Stimulated activated CD8-positive, alpha-beta memory T cell treated with anti-CD3 and anti-CD28 coated beads, Interleukin-12 subunit alpha, Interleukin-12 subunit beta, amount 100 ng/mL, for 4 hours (primary cell): Measurements from ENCODE around the gene ST7.

Experiments
- DNase-seq: peaks from one replicate; pipeline ENCODE4 v3.0.0-alpha.2; 2020; ENCODE audit warnings: low read depth

The ST7 gene

DNA sequence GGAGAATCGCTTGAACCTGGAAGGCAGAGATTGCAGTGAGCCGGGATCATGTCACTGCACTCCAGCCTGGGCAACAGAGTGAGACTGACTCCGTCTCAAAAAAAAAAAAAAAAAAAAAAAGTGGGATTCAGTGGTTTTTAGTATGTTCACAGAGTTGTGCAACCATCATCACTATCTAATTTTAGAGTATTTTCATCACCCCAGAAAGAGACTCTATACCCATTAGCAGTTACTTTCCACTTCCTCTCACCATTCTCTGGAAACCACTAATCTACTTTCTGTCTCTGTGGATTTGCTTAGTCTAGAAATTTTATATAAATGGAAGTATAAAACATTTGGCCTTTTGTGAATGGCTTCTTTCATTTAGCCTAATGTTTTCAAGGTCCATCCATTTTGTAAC, 113.4 kb downstream of the ST7 start:
- no peak for DNase-seq

DNA sequence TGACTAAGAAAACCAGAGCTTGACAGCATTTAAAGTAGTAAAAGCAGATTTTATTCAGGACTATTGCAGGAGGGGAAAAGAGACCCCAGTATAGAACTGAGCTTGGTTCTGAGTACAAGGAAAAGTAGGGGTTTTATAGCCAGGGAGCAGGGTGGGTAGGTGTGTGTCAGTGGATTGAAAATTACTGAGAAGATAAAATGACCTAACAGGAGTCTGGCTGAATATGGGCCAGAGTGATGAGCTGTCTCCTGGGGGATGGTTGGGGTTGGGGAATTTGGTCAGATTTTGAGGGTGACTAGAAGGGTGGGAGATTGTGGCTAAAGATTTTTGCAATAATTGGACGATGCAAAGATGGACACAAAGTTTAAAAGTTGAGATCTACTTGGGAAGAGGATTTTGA, 114.0 kb downstream of the ST7 start:
- DNase-seq = no peak

DNA sequence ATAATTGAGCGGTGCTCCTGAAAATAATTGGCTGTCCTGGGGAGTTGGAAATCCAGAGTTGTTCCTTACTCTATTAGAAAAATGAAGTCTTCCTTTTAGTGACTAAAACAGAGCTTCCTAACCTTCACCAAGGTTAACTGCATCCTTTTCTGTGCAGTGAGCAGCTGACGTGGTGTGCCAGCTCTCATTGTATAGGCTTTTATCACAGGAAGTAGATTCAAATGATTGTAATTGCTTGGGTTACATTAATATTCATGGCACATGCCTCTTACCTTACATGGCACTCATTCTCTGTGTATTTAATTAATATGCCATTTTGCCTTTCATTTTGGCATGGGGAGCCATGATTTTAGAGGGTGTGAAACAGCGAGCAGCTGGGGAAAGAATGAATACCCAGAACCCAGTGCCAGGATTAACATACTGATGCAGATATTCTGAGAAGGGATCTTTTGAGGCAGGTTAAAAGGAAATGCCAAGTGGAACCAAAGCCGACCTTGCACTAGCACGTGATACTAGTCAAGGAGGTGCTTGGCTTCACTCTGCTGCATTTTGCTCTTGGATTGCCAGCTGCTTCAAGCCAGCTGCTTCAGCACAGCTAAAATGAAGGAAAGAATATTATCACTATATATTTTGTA, 115.3 kb downstream of the ST7 start:
- no peak for DNase-seq

DNA sequence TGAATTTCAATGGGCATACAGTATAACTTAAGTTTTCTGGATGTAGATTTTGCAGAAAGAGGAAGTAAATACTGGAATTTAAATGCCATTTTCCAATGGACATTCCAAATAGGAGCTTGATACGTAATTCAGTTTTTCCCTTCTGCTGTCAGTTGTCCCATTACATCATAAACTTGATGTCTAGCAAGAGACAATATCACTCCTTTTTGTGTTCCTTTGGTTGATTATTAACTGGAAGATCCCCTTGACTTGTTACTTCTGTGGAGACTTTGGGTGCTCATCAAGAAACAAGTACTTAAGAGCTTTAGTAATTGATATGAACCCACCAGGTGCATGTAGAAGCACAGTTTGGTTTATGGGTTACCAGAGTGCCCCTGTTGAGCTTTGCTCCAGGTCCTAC, 116.1 kb downstream of the ST7 start:
- no peak for DNase-seq

DNA sequence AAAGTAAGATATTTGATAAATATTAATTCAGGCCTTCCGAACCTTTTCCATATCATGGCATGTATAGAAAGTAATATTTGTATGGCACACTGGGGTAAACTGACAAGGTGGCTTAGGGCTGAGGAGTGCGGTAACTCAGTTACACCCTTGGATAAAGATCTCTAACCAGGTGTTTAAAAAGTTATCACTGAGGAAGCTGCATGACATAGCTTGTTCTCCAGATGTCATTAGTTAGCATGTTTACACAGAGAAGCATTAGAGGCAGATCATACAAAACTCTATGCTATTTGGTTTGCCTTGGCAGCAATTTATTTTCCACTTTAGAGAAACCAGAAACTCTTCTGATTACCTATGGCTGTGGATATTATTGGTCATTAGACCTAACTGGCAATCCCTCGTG, 118.2 kb downstream of the ST7 start:
- no peak for DNase-seq

DNA sequence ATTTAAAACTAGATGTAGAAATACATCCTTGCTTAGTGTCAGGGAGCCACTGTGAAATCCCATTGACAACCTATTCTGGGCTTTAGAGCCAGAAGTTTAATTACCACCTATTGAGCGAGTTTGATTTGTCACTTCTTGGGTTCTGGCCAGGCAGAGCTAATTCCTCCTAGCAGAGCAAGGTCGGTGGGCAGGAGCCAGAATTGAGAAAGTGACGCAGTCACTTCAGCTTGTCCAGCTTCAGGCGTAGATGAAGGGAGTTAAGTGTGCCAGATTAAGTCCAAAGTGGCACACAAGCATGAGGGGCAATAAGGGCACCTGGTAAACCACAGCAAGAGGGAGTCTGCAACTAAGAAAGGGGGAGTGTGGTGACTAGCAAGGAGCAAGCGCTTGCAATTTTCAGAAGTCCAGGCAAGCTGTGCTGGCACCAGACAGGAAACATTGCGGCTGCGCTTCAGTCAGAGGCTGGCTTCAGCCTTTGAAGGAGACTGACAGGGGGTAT, 119.4 kb downstream of the ST7 start:
- no peak for DNase-seq

DNA sequence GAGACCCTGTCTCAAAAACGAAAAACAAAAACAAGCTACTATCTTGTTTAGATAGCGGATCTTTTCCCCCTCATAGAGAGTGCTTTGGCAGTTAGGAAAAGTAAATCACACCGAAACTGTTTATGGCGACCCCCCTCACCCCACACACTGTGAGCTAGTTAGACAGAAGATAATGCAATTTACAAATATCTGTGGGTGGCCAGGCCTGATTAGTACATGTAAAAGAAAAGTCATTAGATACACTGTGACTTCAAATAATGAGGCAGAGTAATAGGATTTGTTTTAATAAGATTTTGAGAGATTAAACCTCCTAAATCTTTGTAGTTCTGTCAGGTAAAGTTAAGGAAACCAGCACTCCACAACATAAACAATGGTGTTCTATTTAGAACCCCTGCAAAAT, 121.1 kb downstream of the ST7 start:
- DNase-seq = no peak

DNA sequence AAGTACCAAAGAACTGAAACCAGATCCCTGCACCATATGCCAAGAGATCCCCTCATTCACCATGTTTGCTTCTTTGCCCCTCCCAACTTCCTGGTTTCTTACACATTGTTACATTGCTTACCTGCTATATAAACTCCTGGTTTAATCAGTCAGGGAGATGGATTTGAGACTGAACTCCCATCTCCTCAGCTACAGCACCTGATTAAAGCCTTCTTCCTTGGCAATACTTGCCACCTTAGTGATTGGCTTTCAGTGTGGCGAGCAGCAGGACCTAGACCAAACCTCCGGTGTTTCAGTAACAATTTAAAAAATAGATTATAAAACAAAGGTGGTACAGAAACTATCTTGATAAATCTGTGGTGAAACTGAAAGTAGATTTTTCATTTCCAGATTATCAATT, 122.6 kb downstream of the ST7 start:
- no peak for DNase-seq

DNA sequence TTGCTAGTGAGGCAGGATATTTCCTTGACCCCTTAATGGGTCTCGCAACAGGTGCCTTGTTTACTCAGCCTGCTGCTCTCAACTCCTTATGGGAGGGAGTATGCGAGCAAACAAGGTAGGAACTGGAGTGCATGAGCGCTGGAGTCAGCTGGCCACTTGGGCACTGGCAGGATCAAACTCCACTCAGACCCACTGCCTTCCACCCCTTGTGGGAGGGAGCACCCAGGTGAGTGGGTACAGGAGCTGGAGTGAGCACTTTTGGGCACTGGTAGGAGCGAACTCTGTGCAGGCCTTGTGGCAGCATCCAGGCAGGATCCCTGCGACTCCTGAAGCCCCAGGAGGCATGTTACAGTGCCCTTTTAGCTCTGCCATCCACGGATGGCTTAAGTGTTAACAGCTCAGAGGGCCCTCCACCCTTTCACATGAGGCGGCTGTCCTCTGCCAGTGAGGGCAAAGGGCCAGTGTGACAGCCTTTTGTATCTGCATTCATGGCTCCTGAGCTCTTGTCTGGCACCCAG, 123.2 kb downstream of the ST7 start:
- no peak for DNase-seq

DNA sequence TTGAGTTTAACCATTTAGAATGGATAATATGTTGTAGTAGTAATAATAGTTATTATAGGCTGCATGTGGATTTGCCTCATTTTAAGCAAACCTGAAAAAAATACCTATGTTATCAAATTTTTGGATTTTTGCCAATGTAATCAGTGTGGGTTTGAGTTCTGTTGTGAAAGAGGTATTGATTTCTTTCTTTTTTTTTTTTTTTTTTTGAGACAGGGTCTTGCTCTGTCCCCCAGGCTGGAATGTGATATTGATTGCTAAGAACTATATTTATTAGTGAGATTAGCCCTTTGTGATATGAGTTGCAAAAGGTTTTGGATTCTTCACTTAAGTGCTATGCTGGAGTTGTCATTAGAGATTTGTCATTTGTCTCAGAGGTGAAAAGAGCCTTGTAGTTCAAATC, 124.4 kb downstream of the ST7 start:
- no peak for DNase-seq

DNA sequence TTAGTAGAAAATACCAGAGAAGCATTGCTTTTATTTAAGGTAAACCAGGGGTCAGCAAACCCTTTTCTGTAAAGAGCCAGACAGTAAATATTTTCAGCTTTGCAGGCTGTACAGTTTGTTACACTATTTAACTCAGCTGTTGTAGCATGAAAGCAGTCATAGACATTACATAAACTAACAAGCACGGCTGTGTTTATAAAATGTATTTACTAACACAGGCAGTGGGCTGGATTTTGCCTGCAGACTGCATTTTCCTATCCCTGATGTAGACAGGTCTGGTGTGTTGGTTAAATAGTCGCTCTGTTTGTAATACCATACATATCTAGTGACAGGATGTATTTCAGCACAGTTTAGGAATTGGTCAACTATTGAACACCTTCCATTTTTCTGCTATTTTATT, 129.3 kb downstream of the ST7 start:
- no peak for DNase-seq

DNA sequence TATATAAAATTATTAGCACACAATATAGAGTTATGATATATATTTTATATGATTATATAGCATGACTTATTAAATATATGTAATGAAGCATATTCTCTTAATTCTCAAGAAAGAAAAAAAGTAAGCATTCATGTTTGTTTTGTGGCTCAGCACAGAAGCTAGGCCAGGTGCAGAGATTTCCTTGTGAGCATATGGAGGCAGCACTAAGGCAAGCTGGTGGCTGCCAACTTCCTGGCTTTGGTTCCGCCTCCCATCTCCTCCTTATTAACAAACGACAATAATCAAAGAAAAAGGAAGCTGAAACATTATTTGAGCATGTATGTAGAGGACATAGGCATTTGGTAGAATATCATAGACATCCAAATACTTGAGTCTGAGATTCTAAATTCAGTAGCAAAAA, 130.3 kb downstream of the ST7 start:
- no peak for DNase-seq

DNA sequence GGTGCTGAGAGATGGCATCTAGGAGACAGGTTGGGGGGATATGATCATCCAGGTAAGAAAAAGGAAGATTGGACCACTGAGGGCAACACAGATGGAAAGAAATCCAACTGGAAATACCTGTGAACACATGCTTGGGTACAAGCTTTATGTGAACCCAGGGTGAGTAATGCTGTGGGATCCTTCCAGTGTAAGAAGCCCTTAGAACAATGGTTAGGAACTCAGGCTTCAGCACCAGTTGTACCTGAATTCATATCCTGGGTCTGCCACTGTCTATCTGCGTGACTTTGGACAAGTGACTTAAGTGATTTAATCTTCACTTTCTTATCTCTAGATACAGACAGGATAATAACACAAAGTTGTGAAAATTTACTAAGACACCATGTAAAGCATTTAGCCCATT, 131.0 kb downstream of the ST7 start:
- DNase-seq = no peak

DNA sequence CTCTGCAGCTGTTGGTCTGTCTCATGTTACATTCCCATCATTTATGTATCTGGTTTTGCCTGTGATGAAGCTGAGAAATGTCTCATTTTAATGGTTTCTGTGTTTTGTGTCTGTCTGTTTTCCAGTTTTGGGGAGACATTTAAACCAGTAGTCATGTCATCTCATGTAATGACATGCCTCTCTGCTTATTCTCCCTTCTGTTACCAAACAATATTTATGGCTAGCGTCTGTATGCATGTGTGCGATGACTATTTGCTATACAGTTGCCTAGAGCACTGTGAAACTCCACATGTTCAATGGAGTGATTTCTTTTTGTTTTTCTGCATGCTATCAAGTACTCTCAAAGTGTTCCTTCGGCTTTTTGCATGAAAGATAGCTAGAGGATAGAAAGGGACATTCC, 132.0 kb downstream of the ST7 start:
- no peak for DNase-seq

DNA sequence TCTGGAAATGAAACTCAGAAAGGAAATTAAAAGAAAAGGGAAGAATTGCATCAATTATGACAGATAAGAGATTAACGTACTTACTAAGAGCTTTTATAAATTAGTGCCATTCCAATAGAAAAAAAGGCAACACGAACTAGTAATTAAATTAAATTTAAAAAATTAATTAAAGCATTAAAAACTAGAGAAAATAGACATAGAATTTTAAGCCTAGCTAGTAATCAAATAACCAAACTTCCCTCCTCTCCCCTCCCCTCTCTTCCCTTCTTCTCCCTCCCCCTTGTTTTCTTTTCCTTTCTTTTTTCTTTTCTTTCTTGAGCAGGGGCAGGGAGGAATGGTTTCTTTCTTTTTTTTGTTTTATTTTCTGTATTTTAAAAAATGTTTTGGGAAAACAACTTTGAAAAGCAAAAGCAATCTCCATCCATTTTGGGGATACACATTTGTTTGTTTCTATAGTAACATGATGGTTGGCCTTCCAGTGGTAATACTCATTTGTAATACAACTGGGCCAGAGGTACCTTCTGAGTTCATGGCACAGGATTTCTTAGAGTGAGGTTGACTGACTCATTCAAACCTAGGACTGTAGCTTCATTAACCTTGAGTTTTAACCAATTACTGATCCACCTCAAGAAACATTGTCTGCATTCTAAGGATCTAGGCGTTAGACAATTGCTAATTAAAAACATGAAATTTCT, 132.6 kb downstream of the ST7 start:
- DNase-seq = no peak

DNA sequence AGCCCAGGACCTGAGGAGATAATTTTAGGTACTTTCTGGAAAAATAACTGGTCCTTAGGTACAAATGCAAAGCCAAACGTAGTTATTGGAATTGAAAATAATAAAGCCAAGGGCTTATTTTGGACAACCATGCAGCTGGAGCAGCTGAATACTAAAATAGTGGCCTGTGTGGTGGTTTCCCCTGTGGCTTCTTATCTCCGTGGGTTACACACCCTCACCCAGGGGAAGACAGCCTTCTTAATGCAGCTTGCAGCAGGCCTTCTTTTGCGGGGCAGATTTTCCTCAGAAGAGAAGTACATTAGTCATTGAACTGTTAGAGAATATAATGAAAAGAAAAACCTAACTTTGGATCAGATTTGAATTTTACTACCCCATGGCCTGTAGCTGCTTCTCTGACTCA, 133.5 kb downstream of the ST7 start:
- no peak for DNase-seq

DNA sequence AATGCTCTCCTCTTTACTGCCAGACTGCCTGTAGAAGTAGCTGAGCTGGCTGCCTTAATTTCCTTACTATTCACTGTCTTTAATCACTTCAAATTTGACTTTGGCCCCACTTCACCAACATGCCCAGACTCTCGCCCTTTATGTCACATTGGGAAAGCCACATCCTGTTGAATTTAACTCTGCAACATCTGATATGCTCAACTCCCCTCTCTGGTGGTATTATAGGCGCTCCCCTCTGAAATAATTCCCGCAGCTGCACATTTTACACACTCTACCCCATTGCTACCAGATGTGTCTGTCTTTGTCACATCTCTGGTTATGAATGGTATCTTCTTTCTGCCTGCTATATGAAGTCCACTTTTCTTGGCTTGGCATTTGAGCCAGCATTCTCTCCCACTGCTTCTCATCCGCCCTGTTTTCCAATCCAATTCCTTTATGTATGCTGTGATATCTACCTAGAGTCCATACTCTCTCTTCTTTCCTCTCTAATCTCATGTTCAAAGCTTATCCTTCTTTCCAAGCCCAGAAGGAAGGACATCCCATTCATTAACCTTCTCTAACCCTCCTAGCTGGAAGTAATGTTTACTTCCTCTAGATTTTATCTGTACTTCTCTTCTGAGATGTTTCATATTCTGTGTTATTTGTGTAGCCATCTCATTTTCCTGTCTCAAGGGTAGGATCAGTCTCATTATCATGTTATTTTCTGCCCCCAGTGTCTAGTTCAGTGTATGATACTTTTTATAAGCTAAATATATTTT, 134.5 kb downstream of the ST7 start:
- DNase-seq = no peak

DNA sequence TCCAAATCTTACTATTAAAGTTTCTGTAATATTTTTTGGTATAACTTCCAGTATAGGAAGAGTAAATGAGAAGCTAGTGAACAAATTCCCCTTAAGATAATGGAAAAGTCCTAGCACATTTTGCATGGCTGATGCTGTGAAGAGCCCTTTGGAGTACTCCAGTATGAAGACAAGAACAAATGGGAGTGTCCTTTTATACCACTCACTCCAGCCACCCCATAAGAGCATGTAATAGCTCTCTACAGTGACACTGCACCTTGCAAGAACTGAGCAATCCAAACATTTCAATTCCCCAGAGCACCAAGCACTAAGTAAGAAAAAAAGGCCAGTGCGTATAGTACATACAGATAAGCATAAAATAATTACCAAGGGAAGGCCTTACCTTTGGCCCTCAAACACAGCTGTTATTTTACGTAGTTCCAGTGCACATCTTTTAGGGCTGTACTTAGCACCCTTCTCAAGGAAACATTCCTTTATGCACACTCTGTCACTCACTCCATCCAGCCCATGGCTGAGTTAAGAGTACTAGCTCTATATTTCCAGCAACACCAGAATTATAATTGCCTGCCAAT, 135.4 kb downstream of the ST7 start:
- DNase-seq = no peak

DNA sequence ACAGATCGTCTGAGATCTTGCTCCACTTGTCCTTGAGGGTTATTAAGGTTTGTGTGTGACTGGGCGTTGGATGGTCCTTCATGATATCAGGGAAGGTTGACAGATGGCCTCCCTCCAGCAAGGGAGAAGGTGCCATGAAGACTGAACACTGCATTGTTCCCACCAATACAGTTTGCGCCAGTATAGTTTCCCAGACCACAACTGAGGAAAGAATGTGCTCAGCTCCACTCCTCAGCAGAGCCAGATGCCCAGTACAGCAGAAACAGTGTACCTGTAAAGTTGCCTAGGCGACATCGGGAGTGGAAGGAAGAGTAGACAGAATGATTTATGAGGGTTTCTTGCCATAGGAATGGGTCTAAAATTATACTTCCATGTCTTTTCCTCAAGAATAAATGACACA, 137.5 kb downstream of the ST7 start:
- no peak for DNase-seq

DNA sequence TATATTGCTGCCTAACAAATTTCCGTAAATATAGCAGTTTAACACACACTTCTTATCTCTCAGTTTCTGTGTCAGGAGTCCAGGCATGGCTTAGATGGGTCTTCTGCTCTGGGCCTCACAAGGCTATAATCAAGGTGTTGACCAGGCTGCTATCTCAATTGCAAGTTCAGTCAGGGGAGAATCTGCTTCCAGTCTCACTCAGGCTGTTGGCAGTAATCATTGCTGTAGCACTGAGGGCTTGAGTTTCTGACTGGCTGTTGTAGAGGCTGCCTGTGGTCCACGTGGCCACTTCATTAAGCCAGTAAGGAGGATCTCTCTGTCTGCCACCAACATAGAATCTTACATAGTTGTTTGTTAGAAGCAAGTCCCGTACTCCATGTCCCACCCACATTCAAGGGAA, 138.4 kb downstream of the ST7 start:
- DNase-seq = no peak

DNA sequence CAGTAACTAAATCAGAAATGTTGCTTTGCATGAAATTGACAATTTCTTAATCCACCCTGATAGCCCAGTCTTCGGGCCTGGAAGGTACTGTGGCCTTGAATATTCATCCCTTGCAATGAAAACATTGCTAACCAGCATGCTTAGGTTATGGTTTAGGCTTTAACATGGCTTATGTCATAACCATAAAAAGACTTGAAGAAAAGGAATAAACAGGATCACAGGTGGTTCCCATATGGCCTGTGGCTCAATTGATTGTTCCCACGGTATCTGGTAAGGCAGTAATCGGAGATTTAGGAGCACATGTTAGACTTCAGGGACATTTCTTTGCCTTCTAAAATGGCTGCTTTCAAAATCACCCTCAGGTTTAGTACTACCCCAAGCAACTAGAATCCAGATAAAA, 139.5 kb downstream of the ST7 start:
- DNase-seq = no peak

DNA sequence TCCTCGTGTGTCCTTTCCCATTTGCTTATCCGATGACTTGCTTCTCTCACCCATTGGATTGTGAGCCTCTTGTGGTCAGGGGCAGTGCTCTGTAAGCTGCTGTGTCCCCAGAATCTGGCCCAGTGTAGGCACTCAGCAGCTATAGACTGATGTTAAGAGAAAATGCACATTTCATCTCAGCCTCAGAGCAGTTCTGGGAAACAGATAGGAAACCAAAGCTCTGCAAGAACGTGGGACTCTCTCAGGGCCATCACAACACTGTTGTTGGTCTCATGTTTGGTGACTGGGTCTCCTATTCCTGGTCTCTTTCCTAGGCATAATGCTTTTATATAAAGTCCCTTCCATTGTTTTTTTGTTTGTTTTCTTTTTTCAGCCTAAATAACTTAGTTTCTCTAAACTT, 141.2 kb downstream of the ST7 start:
- DNase-seq = no peak

DNA sequence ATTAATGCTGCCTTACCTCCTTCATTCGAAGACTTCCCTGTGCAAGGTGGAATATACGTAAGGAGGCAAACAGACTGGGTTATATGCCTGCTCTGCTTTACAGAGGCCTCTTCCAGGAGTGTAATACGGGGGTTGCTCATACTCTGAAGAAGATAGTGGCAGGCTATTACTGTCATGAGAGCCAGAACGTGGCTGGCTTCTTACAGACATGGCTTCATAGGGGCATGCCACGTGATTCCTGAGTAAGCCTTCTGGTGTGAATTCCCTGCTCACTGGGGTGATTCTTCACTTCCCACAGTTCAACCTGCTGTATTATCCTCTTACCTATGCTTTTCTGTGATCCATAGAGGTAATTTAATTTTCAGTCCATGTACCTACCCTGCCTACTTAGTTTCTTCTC, 141.8 kb downstream of the ST7 start:
- DNase-seq = no peak
